ENCODE results near the gene PC. TPM values are rescaled to one million over a fixed set of nuclear protein-coding genes. Genes with fewer than 3 reads are reported as not detected.

Gene PC
- total and polyA plus RNA-seq, 2 donors (not counting 3 experiments of a cell fraction or from before 2014, with no cell fraction given): 5.5 to 17.5 TPM

GRCh38 chr11:66888282-66888681 is 69.9 kb downstream of the PC start:
- BruUV-seq (replicated peaks): no TSS peak
- CTCF ChIA-PET: no interaction called here

GRCh38 chr11:66887526-66887925 is 70.7 kb downstream of the PC start:
- no peak overlapping the region for H2AFZ ChIP-seq (ENCODE audit: low read depth, low read length)
- DNase-seq (ENCODE audit: low read depth, low spot score) (no peak), FAIRE-seq (no peak)
- dilution Hi-C loops (cut with MboI; ENCODE audit: extremely low pct_ligation_motif_present, low sequenced_read_pairs) (no loop called here), intact Hi-C loops (cut with micrococcal nuclease) (no loop called here)
- H3K27me3 ChIP-seq (ENCODE audit: control insufficient read depth in 2 of 2, insufficient read depth in 2 of 2, low read length in 2 of 2): no peaks in the 10 kb centered on the region
- TF ChIP-seq CTCF (IDR thresholded peaks at IDR 0.05; ENCODE audit: extremely low read depth in 1 of 2, insufficient read depth in 1 of 2, low read depth in 1 of 2, low read length in 2 of 2) (no peak), JUN (IDR thresholded peaks at IDR 0.05; ENCODE audit: borderline replicate concordance, insufficient read depth, insufficient read length, low read depth) (no peak), FOS (IDR thresholded peaks at IDR 0.05; ENCODE audit: borderline replicate concordance, insufficient read depth, low read length) (no peak), GATA2 (IDR thresholded peaks at IDR 0.05; ENCODE audit: insufficient read depth, insufficient read length, low read depth, low read length) (no peak), MYC (IDR thresholded peaks at IDR 0.05; ENCODE audit: low read depth, low read length) (no peak), MAX (IDR thresholded peaks at IDR 0.05; ENCODE audit: insufficient read depth, insufficient read length) (no peak), POLR2AphosphoS5 (IDR thresholded peaks at IDR 0.05; ENCODE audit: insufficient read depth, low read depth, low read length) (no peak), EZH2 (IDR thresholded peaks at IDR 0.05; ENCODE audit: borderline replicate concordance, low read depth, low read length, severe bottlenecking) (no peak), POLR2A (IDR thresholded peaks at IDR 0.05; ENCODE audit: low read depth, low read length) (no peak)
- H3K4me1 ChIP-seq (ENCODE audit: control insufficient read depth, extremely low read depth, insufficient read depth, low read length): peaks cover 7% of the 10 kb centered on the region
- ChIA-PET CTCF (interaction anchor here (1.2 kb wide), 1 partner anchor 88 kb away, joined by 7 read pairs; no protein-coding TSS in a partner anchor), POLR2A (no interaction called here)
- no TSS peak for BruUV-seq (replicated peaks)
- H3K27ac ChIP-seq (ENCODE audit: insufficient read depth, low read depth, low read length): no peak overlapping the region
- no peak overlapping the region for H3K9ac ChIP-seq (replicated peaks; ENCODE audit: extremely low read depth, insufficient read depth, low read length)
- H3K79me2 ChIP-seq (ENCODE audit: control insufficient read depth, insufficient read depth, low read length): no peaks in the 10 kb centered on the region
- no peaks in the 10 kb centered on the region for H3K9me3 ChIP-seq (replicated peaks; ENCODE audit: control insufficient read depth, insufficient read depth, low read length)
- H3K9me1 ChIP-seq (replicated peaks; ENCODE audit: control insufficient read depth, extremely low read depth, insufficient read depth, low read length): no peaks in the 10 kb centered on the region
- H3K4me2 ChIP-seq (ENCODE audit: insufficient read depth, low read length): no peak overlapping the region
- no peak overlapping the region for H3K4me3 ChIP-seq (replicated peaks in 1 of 3; ENCODE audit: insufficient read depth in 1 of 3, low read depth in 1 of 3, low read length in 3 of 3)
- no peaks in the 10 kb centered on the region for H3K36me3 ChIP-seq (ENCODE audit: control insufficient read depth in 2 of 2, extremely low read depth in 1 of 2, insufficient read depth in 2 of 2, low read length in 2 of 2)
- H4K20me1 ChIP-seq (replicated peaks; ENCODE audit: control insufficient read depth, extremely low read depth, insufficient read depth, low read length): no peaks in the 10 kb centered on the region

More at GRCh38 chr11:66888282-66888681, 69.9 kb downstream of the PC start:
- POLR2A ChIA-PET: no interaction called here
- H3K9me3 ChIP-seq (replicated peaks; ENCODE audit: control insufficient read depth, insufficient read depth, low read length): no peaks in the 10 kb centered on the region
- dilution Hi-C loops (cut with MboI; ENCODE audit: extremely low pct_ligation_motif_present, low sequenced_read_pairs) (no loop called here), intact Hi-C loops (cut with micrococcal nuclease) (no loop called here)
- H3K9ac ChIP-seq (replicated peaks; ENCODE audit: extremely low read depth, insufficient read depth, low read length): no peak overlapping the region
- FAIRE-seq (no peak), DNase-seq (ENCODE audit: low read depth, low spot score) (no peak)
- TF ChIP-seq JUN (IDR thresholded peaks at IDR 0.05; ENCODE audit: borderline replicate concordance, insufficient read depth, insufficient read length, low read depth) (no peak), EZH2 (IDR thresholded peaks at IDR 0.05; ENCODE audit: borderline replicate concordance, low read depth, low read length, severe bottlenecking) (no peak), GATA2 (IDR thresholded peaks at IDR 0.05; ENCODE audit: insufficient read depth, insufficient read length, low read depth, low read length) (no peak), FOS (IDR thresholded peaks at IDR 0.05; ENCODE audit: borderline replicate concordance, insufficient read depth, low read length) (no peak), MYC (IDR thresholded peaks at IDR 0.05; ENCODE audit: low read depth, low read length) (no peak), MAX (IDR thresholded peaks at IDR 0.05; ENCODE audit: insufficient read depth, insufficient read length) (no peak), POLR2A (IDR thresholded peaks at IDR 0.05; ENCODE audit: low read depth, low read length) (no peak)
- H3K79me2 ChIP-seq (ENCODE audit: control insufficient read depth, insufficient read depth, low read length): no peaks in the 10 kb centered on the region
- no peak overlapping the region for H3K27ac ChIP-seq (ENCODE audit: insufficient read depth, low read depth, low read length)
- peaks cover 7% of the 10 kb centered on the region for H3K4me1 ChIP-seq (ENCODE audit: control insufficient read depth, extremely low read depth, insufficient read depth, low read length)
- H3K27me3 ChIP-seq (ENCODE audit: control insufficient read depth in 2 of 2, insufficient read depth in 2 of 2, low read length in 2 of 2): no peaks in the 10 kb centered on the region
- H3K4me3 ChIP-seq (replicated peaks in 1 of 3; ENCODE audit: insufficient read depth in 1 of 3, low read depth in 1 of 3, low read length in 3 of 3): no peak overlapping the region
- no peaks in the 10 kb centered on the region for H4K20me1 ChIP-seq (replicated peaks; ENCODE audit: control insufficient read depth, extremely low read depth, insufficient read depth, low read length)
- no peak overlapping the region for H2AFZ ChIP-seq (ENCODE audit: low read depth, low read length)
- H3K4me2 ChIP-seq (ENCODE audit: insufficient read depth, low read length): no peak overlapping the region
- H3K9me1 ChIP-seq (replicated peaks; ENCODE audit: control insufficient read depth, extremely low read depth, insufficient read depth, low read length): no peaks in the 10 kb centered on the region
- H3K36me3 ChIP-seq (ENCODE audit: control insufficient read depth in 2 of 2, extremely low read depth in 1 of 2, insufficient read depth in 2 of 2, low read length in 2 of 2): no peaks in the 10 kb centered on the region

All from endothelial cell of umbilical vein (primary cell).